NCI-H69 (cell line): ENCODE data around the gene PGA5.
"Not testable (repeated sequence)": the region's sequence is repeated elsewhere in the genome, so short reads cannot be mapped to it uniquely, and the experiment has no call there.

Experiments
- DNase-seq: peaks from one replicate; lab custom pipeline; 2025; lab: John Stamatoyannopoulos, UW

The PGA5 gene

GRCh38 chr11:61226457-61227137 lies 14.4 kb upstream of the PGA5 start:
- DNase-seq, result not testable (repeated sequence)

- DNase-seq, result not testable (repeated sequence)
Observed at GRCh38 chr11:61229458-61229857, 11.5 kb upstream of the PGA5 start.

- DNase-seq, result not testable (repeated sequence)
Observed at GRCh38 chr11:61231033-61231432, 9.9 kb upstream of the PGA5 start.

GRCh38 chr11:61231585-61231984 lies 9.4 kb upstream of the PGA5 start:
- not testable (repeated sequence) for DNase-seq

GRCh38 chr11:61232548-61233145 lies 8.3 kb upstream of the PGA5 start:
- not testable (repeated sequence) for DNase-seq

GRCh38 chr11:61237130-61237529 lies 3.8 kb upstream of the PGA5 start:
- not testable (repeated sequence) for DNase-seq

GRCh38 chr11:61240288-61240687 lies 687 bp upstream of the PGA5 start:
- DNase-seq, result not testable (repeated sequence)

GRCh38 chr11:61241526-61241925 lies 551 bp downstream of the PGA5 start:
- not testable (repeated sequence) for DNase-seq

GRCh38 chr11:61245284-61245964 lies 4.4 kb downstream of the PGA5 start:
- not testable (repeated sequence) for DNase-seq

GRCh38 chr11:61248071-61248470 lies 7.1 kb downstream of the PGA5 start:
- DNase-seq, result not testable (repeated sequence)

GRCh38 chr11:61249201-61249600 lies 8.2 kb downstream of the PGA5 start:
- not testable (repeated sequence) for DNase-seq

- DNase-seq, result not testable (repeated sequence)
Observed at GRCh38 chr11:61250796-61251765, 10.1 kb downstream of the PGA5 start.

GRCh38 chr11:61252332-61252731 lies 11.4 kb downstream of the PGA5 start:
- DNase-seq, result not testable (repeated sequence)

GRCh38 chr11:61254403-61255025 lies 13.5 kb downstream of the PGA5 start:
- DNase-seq, result peak; percentile 61

- no peak for DNase-seq
Observed at GRCh38 chr11:61256710-61257482, 15.9 kb downstream of the PGA5 start.

GRCh38 chr11:61258546-61258945 lies 17.6 kb downstream of the PGA5 start:
- no peak for DNase-seq

GRCh38 chr11:61259363-61259762 lies 18.4 kb downstream of the PGA5 start:
- DNase-seq, result no peak

GRCh38 chr11:61264371-61264770 lies 23.4 kb downstream of the PGA5 start:
- DNase-seq, result no peak

- no peak for DNase-seq
Observed at GRCh38 chr11:61264795-61265194, 23.8 kb downstream of the PGA5 start.

- no peak for DNase-seq
Observed at GRCh38 chr11:61265357-61265756, 24.4 kb downstream of the PGA5 start.

- no peak for DNase-seq
Observed at GRCh38 chr11:61266602-61267001, 25.6 kb downstream of the PGA5 start.
